Sigmoid colon (tissue), 4 donors: ENCODE results near the gene POU6F2.

Experiments
- CTCF ChIP-seq, 4 experiments: fragments of 450-650 bp in 3 of 4; fragments of 200-600 bp in 1 of 4; IDR thresholded peaks; one replicate each; pipeline ENCODE4 v1.5.1; 2016 to 2019; ENCODE audit warnings: antibody characterized with exemption in 4 of 4, mild to moderate bottlenecking in 3 of 4, moderate library complexity in 2 of 4
- EP300 ChIP-seq, 4 donors: sonication (generic); formaldehyde crosslinking; IDR thresholded peaks; one replicate each; pipeline ENCODE4 v1.6.1; 2017; ENCODE audit warnings: antibody characterized with exemption in 4 of 4
- POLR2A ChIP-seq, 2 donors: fragments of 450-650 bp; IDR thresholded peaks; one replicate each; pipeline ENCODE4 v1.6.1; 2016; ENCODE audit warnings: antibody characterized with exemption in 2 of 2, mild to moderate bottlenecking in 2 of 2, moderate library complexity in 2 of 2
- POLR2AphosphoS5 ChIP-seq, 4 donors: sonication (generic); formaldehyde crosslinking; IDR thresholded peaks; one replicate each; pipeline ENCODE4 v1.6.1; 2017; ENCODE audit warnings: antibody characterized with exemption in 4 of 4

- TF ChIP-seq CTCF (IDR thresholded peaks at IDR 0.05) (no peak), POLR2A (IDR thresholded peaks at IDR 0.05) (no peak), EP300 (IDR thresholded peaks at IDR 0.05) (no peak), POLR2AphosphoS5 (IDR thresholded peaks at IDR 0.05) (no peak)
Measured at GRCh38 chr7:39414224-39415035, 436.7 kb downstream of the POU6F2 start.
